Stomach (tissue), 4 donors: ENCODE results near the gene RUNX1.

Source experiments
- EP300 ChIP-seq: sonication (generic); formaldehyde crosslinking; IDR thresholded peaks from one replicate; pipeline ENCODE4 v1.6.1; 2017; ENCODE audit warnings: antibody characterized with exemption
- POLR2A ChIP-seq, 4 donors: fragments of 450-650 bp; IDR thresholded peaks; one replicate each; pipeline ENCODE4 v1.6.1; 2016; ENCODE audit warnings: antibody characterized with exemption in 4 of 4, control low read depth in 2 of 4, mild to moderate bottlenecking in 1 of 4, moderate library complexity in 1 of 4
- POLR2AphosphoS5 ChIP-seq, 3 donors: sonication (generic); formaldehyde crosslinking; IDR thresholded peaks; one replicate each; pipeline ENCODE4 v1.6.1; 2016; ENCODE audit warnings: antibody characterized with exemption in 3 of 3

GRCh38 chr21:35043549-35043948 lies 5.6 kb downstream of the RUNX1 start:
- TF ChIP-seq EP300 (no peak), POLR2A (IDR thresholded peaks at IDR 0.05) (no peak), POLR2AphosphoS5 (IDR thresholded peaks at IDR 0.05) (no peak)
